Fibroblast of mammary gland (primary cell): ENCODE measurements around the gene TYROBP.

ENCODE experiments used
- DNase-seq: peaks from one replicate; pipeline ENCODE4 v3.0.0-alpha.2; 2010; ENCODE audit warnings: low read depth
- H3K4me3 ChIP-seq: 2 replicates; pipeline ENCODE4 v1.5.1; 2011; ENCODE audit warnings: low read depth, mild to moderate bottlenecking, low read length, moderate library complexity; ENCODE audit not compliant: control insufficient read depth
- CTCF ChIP-seq: conservative IDR thresholded peaks from 2 replicates; pipeline ENCODE4 v1.5.1; 2011; ENCODE audit warnings: low read depth, low read length, inconsistent platforms; ENCODE audit not compliant: control insufficient read depth, insufficient read depth

TYROBP gene

GRCh38 chr19:35901055-35901644, 6.9 kb downstream of the TYROBP start:
- TF ChIP-seq CTCF, result no peak
- H3K4me3 ChIP-seq, result no peak overlapping the region
- peak; percentile 35 for DNase-seq

- no peak for TF ChIP-seq CTCF
- H3K4me3 ChIP-seq, result peak overlapping the region; percentile 77
- DNase-seq, result peak; percentile 78
Measured at GRCh38 chr19:35899547-35900214, 8.4 kb downstream of the TYROBP start.

- peak overlapping the region; percentile 77 for H3K4me3 ChIP-seq
- no peak for DNase-seq
- no peak for TF ChIP-seq CTCF
Measured at GRCh38 chr19:35898499-35898809, 9.6 kb downstream of the TYROBP start.

GRCh38 chr19:35897706-35898451, 10.2 kb downstream of the TYROBP start:
- TF ChIP-seq CTCF, result no peak
- no peak for DNase-seq
- H3K4me3 ChIP-seq, result peak overlapping the region; percentile 77

GRCh38 chr19:35896643-35897040, 11.5 kb downstream of the TYROBP start:
- no peak for DNase-seq
- no peak overlapping the region for H3K4me3 ChIP-seq
- TF ChIP-seq CTCF, result no peak

GRCh38 chr19:35895911-35896642, 12.0 kb downstream of the TYROBP start:
- no peak for DNase-seq
- no peak for TF ChIP-seq CTCF
- H3K4me3 ChIP-seq, result no peak overlapping the region
